Stimulated activated CD8-positive, alpha-beta memory T cell treated with anti-CD3 and anti-CD28 coated beads, Interleukin-15, amount 100 ng/mL, for 4 hours (primary cell): ENCODE data around the gene ITGB1BP1.
A peak's percentile ranks its signal among the peaks of the same experiment; 100 is the strongest.

Experiments
- DNase-seq, 2 donors: peaks; one replicate each; pipeline ENCODE4 v3.0.0-alpha.2; 2020; ENCODE audit warnings: low read depth in 2 of 2

The ITGB1BP1 gene, protein sequence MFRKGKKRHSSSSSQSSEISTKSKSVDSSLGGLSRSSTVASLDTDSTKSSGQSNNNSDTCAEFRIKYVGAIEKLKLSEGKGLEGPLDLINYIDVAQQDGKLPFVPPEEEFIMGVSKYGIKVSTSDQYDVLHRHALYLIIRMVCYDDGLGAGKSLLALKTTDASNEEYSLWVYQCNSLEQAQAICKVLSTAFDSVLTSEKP

DNA sequence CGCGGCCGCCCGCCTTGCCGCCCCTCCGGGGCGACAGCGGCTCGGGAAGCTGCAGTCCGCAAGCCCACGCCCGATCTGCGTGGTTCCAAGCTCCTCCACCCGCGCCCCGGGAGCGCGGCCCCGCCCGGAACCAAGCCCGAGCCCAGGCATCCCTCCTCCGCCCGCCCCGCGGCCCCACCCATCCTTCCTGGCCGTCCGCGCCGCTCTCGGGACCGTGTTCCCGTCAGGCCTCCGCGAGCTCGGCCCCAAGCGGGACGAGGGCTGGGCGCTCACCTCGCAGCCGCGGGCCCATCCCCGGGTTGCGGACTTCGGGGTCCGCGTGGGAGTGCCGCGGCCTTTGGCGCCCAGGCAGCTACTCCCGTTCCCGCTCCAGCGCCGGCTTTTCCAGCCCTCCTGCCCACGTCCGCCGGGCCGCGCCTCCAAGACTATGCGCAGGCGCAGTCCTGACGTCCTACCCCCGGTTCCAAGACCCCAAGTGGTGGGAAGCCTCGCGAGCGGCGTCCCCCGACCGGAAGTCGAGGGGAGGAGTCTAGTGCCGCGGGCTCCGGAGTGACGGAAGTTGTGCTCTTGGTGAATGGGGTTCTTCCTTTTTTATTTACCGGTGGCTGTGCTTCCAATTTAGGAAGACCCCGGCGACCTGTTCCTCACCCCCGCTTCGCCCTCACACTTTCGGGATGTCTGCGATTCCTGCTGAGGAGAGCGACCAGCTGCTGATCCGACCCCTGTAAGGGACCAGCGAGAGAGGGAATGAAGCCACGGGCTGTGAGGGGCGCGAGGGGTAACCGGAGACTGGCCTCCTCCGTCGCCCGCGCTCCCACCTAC is at the start of gene ITGB1BP1, which contains the start of gene CPSF3:
ITGB1BP1 (minus strand) TSS at position 429 of the 822 bp plus-strand sequence. CDS start 4,831 bp downstream, outside the sequence.
CPSF3 (plus strand) TSS at position 555 of the 822 bp plus-strand sequence; CDS start at position 675, 120 bp downstream.
- DNase-seq = peak; percentile 94 to 96

DNA sequence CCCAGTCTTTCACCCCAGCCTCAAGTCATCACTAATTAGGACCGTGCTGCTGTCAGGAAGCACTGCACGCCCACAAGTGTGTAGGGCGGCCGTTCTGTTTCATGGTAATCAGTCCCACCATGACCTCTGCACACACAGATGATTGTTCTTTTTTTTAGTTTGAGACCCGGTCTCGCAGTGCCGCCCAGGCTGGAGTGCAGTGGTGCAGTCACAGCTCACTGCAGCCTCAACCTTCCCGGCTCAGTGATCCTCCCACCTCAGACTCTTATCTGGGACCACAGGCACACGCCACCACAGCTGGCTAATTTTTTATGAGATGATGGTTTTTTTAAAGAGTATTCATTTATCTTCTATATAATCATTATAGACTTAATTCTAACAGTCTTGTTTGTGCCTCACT is 49.2 kb upstream of the ITGB1BP1 start:
- no peak for DNase-seq

DNA sequence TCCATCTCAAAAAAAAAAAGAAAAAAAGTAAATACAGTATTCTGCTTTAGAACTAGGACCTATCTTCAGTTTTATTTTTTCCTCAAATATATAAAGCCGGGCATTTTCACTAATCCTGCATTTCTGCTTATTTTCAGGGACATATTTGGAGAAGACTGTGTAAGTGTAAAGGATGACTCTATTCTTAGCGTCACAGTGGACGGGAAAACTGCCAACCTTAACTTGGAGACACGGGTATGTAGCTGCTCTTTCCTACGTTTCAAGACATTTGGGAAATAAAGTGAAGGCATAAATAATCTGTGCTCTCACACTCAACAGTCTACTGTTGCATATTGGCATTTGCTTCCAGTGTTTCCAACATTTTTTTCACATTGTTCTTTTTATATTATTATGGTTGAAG is 47.9 kb upstream of the ITGB1BP1 start:
- DNase-seq = no peak

DNA sequence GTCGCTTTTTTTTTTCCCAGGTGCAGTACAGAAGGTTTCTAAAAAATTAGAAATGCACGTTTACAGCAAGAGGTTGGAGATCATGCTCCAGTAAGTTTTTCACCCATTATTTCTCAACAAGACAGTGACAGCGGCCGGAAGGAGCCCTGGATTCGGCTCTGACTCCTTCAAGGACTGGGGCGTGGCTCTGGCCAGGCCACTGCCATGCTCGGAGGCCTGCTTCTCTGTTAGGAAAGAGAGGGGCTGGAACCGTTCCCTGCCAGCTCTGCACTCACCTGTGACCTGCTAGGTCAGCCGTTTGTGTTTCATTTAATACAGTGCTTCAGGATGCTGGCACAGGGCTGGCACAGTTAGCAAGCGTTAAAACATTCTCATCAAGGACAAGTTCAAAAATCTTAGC is 44.4 kb upstream of the ITGB1BP1 start:
- no peak for DNase-seq

DNA sequence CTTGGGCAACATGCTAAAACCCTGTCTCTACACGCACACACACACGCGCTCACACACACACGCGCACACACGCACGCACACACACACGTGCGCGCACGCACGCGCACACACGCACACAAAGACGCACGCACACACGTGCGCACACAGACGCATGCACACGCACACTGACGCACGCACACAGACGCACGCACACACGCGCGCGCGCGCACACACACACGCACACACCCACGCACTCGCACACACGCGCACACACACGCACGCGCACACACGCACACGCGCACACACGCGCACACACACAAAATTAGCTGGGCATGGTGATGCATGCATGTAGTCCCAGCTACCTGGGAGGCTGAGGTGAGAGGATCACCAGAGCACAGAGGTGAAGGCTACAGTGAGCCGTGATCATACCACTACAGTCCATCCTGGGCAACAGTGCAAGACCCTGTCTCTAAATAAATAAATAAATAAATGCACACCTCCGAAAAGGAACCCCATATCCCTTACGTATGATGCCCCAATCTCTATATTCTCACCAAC is 42.9 kb upstream of the ITGB1BP1 start:
- DNase-seq = no peak

DNA sequence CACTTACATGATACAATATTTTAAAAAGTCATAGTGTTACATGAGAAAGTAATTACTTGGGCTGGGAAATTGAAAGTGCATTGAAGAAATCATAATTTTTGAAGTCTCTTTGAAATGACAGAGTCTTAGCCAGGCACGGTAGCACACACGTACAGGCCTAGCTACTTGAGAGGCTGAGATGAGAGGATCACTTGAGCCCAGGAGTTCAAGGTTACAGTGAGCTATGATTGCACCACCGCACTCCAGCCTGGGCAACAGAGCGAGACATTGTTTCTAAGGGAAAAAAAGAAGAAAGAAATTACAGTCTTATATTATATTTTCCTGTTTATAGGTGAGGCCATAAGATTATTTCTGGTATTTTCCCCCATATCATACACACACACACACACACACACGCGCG is 41.8 kb upstream of the ITGB1BP1 start:
- DNase-seq = no peak

DNA sequence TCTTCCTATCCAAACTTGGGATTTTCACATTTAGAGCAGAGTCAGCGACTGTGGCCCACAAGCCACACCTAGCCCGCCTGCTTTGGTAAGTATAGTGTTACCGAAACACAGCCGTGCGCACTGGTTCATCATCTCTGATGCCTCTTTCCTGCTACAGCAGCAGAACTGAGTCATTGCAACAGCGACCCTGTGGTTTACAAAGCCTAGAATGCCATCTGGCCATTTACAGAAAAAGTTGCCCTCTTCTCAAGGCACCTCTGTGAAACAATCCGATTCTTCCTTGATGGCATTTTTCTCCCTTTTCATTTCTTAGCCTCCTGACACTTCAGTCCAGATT is 40.3 kb upstream of the ITGB1BP1 start:
- no peak for DNase-seq

DNA sequence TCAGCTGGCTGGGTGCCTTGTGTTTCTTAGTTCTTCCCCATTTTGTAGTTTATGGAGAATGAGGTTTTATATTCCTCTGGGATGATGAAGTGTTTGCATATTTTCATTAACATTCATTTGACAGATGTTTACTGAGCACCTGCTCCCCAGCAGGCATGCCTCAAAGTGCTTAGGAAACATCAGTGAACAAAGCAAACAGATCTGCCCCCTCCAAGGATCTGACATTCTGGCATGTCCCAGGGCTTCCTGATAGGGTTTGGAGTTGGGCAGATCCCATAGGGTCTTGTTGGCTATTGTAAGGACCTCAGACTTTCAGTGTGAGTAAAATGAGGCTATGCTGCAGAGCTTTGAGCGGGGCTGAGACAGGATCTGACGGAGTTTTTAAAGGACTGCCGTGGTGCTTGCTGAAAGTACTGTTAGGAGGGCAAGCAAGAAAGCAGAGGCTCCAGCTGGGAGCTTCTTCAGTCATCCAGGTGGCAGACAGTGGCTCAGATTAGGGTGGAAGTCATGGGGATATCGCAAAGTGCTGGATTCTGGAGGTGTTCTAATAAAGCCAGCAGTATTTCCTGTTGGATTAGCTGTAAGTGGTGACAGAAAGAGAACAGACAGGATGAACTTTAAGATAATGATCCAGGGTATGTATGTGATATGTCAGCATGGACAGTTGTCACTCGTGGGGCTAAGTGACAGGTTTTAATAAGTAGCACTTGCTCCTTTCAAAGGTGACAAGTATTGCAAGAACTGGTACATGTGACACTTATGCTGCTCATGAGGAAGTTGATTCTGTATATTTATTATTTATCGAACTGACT is 39.8 kb upstream of the ITGB1BP1 start:
- no peak for DNase-seq

DNA sequence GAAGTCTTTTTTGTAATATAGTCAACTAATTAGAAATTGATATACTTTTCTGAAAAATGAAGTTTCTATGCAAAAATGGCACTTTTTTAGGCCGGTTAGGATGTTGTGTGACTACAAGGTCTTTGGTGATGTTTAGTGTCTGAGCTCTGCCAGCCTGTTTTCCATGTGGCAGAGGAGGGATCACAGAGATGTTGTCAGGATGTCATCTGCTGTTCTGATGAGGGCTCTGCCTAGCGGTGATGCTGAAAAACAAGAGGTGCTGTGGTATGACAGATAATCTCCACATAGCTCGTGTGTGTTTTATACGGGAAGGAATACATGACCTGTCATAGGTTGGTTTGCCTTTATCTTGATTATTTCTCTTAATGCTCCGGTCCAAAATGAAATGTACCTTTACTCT is 39.0 kb upstream of the ITGB1BP1 start:
- DNase-seq = no peak

DNA sequence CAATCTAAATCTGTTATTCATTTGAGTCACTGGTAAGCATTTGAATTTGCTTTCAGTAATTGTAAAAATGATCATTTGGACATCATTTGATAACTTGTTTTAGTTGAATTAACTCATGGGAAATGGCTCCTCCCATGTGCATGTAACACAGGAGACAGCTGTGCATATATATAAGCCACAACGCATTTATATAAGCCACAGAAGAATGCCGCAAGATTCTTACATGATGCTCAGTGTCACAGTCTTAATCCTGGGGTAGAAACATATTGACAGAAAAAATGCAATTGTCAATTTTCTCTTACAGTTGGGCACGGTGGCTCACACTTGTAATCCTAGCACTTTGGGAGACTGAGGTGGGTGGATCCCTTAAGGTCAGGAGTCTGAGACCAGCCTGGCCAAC is 37.8 kb upstream of the ITGB1BP1 start:
- DNase-seq = no peak

DNA sequence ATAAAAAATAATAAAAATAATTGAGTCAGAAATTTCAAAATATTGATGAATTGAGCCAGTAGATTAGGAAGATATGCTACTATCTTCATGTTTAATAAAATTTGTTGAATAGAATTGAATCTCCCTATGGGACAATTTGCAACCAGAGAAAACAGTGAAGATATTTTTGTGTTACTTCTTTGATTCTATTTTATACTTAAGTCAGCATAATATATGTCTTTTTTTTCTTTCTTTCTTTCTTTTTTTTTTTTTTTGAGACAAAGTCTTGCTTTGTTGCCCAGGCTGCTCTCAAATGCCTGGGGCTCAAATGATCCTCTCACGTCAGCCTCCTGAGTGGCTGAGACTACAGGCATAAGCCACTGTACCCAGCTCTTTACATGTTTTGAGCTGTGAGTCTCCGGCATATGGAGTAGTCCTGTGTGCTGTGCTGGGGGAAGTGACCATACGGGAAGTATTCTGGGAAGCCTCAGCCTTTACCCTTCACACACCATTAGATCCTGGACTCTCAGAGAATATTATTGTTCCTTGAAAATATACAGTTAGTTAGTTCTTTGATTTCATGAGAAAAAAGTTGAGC is 37.2 kb upstream of the ITGB1BP1 start:
- no peak for DNase-seq

DNA sequence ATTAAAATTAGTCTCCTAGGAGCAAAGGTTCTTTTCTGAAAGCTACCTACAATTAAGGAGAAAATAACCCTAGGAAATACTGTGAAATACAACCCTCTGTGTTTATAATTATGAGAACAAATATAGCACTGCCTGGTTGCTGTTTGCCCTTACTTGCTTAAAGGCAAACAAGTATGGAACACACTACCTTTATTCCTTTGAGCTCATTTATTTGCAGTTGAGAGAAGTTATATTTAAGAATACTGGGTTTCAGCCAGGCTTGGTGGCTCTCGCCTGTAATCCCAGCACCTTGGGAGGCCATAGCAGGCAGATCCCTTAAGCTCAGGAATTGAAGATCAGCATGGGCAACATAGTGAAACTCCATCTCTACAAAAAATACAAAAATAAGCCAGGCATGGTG is 27.9 kb upstream of the ITGB1BP1 start:
- DNase-seq = no peak

DNA sequence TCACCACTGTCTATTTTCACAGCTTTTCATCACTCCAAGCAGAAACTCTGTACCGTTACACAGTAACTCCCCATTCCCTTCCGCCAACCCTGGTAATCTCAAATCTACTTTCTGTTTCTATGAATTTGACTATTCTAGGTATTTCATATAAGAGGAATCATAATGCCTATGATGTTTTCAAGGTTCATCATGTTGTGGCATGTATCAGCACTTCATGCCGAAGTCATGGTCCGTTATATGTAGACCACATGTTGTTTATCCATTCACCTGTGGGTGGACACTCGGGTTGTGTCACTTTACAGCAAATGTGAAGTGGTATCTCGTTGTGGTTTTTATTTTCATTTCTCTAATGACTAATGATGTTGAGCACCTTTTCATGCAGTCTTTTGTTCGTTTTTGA is 21.8 kb upstream of the ITGB1BP1 start:
- DNase-seq = no peak

DNA sequence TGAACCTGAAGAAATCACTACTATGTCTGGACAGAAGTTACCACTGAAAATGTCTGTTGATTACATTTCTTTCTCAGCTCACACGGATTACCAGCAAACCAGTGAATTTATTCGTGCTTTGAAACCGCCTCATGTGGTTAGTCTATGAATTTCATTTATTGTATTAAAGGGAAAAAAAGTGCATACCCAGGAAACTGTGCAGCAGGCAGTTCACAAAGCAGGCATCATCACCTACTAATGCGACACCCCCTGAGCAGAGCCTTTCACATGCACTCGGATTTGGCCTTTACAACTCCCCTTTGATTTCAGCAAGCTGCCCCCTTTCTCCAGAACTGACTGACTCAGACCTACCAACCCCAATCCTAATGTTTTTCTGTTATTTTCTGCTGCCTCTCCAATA is 20.2 kb upstream of the ITGB1BP1 start:
- no peak for DNase-seq

DNA sequence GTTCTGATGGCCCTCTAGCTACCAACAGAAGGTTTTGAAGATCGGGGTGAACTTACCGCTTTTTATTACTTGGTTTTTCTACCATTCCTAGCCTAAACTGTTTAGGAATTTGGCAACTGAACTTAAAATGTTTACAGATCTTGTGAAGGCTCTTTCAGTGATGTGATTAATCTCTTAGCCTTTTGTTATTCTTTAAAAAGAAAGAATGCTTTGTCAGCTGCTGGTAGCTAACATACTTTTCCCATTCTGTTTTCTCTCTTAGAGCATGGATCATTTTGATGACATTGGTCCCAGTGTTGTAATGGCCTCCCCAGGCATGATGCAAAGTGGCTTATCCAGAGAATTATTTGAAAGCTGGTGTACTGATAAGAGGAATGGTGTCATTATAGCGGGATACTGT is 18.2 kb upstream of the ITGB1BP1 start:
- no peak for DNase-seq

DNA sequence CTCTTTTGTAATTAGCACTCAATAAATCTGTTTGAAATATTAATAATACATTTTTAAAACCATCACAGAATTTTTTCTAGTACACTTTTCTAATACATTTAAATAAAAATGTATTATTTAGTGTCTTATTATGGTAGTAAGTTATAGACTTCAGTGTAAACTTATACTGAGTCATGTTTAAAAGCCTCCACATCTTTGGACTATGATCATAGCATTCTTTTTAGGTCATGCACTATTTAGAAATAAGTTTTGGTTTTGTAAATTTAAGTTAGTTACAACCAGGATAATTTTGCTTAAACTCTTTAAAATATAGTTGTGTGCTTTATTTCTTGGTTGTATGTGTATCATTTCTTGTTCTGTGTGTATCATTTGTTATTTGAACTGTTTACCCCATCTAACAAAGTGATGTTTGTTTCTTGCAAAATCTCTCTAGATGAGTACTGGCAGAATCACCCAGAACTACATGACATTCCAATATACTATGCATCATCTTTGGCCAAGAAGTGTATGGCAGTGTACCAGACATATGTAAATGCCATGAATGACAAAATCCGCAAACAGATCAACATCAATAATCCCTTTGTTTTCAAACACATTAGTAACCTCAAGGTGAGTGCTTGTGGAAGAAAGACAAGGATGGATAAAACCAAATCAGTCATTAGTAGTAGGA is 16.9 kb upstream of the ITGB1BP1 start:
- DNase-seq = no peak

DNA sequence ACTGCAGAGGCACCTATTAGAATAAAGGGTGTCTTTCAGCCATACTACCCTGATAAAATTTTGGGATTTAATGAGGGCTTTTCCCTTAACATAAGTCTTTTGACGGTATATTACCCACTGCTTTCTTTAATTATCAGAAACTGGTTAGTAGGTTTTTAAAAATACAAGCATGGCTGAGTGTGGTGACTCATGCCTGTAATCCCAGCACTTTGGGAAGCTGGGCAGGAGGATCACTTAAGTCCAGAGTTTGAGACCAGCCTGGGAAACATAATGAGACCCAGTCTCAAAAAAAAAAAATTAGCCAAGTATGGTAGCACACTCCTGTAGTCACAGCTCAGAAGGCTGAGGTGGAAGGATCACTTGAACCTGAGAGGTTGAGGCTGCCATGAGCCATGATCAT is 16.2 kb upstream of the ITGB1BP1 start:
- no peak for DNase-seq

DNA sequence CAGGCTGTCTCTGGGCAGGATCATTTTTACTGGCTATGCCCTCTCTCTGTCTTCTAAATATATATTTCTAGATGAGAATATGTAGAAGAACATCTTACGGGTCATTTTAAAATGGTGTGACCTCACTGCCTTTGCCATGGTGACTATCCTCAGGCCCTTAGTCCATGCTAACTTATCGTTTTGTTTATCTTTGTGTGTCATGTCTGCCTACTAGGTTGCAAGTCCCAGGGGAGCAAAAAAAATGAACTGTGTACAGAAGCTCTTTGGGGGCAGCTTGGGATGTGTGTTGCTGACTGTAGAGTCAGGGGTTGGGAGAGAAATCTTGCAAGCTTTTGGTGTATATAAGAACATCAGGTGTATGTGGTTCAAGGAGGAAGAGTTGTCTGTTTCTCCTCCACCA is 11.2 kb upstream of the ITGB1BP1 start:
- no peak for DNase-seq

DNA sequence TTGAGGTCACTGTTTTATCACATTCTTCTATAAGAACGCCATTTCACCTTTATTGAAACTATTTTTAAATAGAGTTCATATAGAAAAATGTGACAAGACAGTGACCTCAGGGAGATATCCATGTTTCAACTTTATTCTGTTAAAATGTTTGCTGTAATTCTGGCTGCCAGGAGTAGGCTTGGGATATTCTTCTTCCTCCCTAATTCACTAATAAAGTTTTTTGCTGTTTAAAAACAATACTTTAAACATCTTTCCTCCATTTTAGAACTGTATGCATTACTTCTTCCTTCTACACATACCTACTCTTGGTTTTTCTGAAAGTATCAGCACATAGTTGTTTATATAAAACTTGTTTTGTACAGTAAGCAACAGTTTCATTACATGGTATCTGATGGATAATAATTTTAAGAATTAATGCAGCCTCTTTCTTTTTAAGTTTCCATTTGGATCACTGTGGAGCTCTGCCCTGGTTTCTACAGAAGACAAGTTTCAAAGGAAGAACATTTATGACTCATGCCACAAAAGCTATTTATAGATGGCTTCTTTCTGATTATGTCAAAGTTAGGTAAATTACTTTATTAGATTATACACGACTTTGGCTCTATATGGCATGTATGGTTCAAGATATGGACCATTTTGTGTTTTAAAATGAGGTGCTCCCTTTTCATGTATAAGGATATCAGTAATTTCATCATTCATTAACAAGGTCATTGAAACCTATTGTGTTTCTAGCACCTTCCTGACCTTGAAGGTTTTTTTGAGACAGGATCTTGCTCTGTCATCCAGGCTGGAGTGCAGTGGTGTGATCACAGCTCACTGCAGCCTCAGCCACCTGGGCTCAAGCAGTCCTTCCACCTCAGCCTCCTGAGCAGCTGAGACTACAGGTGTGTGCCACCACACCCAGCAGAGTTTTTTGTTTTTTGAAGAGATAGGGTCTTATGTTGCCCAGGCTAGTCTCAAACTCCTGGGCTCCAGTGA is 7.3 kb upstream of the ITGB1BP1 start:
- DNase-seq = no peak

DNA sequence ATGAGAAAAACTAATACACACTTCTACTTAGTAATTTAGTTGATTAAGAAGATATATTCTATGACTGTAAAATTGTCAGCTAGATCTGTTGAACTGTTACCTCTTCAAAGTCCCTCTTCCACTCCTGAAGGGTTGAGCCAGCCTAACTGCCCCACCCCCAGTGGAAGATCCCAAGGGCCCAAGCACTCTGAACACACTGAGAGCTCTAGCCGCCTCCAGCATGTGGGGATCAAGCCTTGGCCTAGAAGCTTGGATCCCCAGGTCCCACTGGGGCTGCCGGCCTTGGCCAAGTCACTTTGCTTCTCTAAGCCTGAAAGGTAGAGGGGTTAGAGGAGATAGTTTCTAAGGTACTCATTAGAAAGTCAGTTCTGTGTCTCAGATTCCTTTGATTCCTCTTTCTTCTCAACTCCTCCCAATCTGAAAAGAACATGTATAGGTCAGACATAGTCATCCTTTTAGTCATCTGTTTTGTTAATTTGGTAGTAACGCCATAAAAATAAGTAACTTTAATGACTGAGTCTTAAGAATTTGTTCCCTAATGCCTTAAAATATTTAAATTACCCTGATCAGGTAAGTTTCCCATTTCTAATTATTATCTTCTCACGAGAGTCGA is 5.7 kb upstream of the ITGB1BP1 start:
- DNase-seq = no peak
